Measurements from ENCODE around the gene RPS6KC1.
"Not testable (repeated sequence)": the region's sequence is repeated elsewhere in the genome, so short reads cannot be mapped to it uniquely, and the experiment has no call there.

The RPS6KC1 gene

DNA sequence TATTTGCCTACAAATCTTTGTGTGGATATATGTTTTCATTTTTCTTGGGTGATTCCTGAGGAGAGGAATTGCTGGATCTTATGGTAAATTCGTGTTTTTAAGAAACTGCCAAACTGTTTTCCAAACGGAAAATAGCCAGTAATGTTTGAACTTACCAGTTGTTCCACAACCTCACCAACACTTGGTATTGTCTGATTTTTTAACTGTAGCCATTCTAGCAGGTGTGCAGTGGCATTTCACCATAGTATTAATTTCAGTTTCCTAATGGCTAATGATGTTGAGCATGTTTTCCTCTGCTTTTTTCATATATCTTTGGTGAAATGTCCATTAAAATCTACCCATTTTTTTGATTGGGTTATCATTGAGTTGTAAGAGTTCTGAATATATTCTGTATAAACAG is 56.6 kb downstream of the RPS6KC1 start:
- DNase-seq: no peak

DNA sequence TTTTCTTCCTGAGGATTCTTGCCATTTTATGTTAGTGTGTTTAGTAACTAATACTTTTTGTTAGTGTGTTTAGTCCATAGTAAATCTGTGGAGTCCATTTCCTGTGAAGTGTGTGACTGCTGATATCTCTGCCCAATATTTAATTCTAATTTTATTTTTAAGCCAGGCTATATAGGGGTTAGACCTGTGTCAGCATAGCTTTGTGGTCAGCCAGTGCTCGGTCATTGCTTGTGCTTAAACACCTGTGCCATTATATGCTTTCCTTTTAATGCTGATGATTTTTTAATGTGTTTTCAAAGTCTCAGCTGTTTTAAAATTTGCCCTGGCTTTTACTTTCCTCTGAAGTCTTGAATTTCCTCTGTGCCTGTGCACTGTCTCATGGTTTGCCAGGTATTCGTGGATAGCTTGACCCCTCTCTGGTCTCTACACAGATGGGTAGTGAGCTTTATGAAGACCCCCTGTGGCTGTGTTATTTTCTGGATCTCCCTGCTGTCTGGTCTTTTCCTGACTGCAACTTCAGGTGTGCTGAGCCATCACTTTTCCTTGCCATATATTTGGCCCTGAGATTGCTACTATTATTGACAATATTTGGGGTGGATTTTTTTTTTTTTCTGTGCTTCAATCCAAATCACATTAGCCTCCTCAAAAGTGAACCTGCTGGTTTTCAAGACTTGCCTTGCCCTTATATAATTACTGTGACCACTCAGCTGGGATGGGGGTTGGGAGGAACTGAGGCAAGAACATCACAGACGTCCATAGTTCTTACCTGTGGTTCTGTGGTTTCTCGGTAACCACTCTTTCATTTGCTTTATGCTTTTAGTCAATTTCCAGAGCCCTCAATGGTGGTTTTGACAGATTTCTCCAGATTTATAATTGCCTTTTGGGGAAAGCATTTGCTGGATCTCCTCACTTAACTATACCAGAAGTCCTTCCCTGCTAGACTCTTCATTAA is 59.6 kb downstream of the RPS6KC1 start:
- DNase-seq: no peak

DNA sequence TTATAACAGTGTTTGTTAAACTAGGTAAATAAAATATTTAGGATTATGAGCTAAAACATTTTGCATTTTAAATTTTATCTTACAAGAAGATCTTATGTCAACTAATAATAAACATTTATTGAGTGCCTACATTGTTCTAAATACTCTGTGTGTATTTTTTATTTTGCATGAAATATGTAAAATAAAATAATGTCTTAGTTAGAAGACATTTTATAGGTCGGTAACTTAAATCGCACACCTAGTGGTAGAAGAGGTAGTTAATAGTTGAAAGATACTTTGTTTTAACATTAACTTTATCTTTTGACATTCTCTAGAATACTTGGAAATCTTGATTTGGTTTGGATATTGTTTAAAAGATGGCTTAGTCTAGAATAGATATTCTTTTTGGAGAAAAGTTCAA is 60.5 kb downstream of the RPS6KC1 start:
- no peak for DNase-seq

DNA sequence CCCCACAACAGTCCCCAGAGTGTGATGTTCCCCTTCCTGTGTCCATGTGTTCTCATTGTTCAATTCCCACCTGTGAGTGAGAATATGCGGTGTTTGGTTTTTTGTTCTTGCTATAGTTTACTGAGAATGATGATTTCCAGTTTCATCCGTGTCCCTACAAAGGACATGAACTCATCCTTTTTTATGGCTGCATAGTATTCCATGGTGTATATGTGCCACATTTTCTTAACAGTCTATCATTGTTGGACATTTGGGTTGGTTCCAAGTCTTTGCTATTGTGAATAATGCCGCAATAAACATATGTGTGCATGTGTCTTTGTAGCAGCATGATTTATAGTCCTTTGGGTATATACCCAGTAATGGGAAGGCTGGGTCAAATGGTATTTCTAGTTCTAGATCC is 61.7 kb downstream of the RPS6KC1 start:
- DNase-seq: not testable (repeated sequence)

DNA sequence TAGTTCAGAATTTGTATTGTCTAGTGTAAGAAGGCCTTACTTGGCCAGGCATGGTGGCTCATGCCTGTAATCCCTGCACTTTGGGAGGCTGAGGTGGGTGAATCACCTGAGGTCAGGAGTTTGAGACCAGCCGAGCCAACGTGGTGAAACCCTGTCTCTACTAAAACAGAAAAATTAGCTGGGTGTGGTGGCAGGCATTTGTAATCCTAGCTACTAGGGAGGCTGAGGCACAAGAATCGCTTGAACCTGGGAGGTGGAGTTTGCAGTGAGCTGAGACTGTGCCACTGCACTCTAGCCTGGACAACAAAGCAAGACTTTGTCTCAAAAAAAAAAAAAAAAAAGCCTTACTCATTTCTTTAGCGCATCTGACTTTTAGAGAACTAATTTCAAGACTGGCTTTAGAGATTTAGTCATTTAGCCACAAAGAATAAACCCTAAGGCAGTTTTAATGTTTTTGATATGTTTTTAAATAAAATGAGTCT is 66.7 kb downstream of the RPS6KC1 start:
- not testable (repeated sequence) for DNase-seq

DNA sequence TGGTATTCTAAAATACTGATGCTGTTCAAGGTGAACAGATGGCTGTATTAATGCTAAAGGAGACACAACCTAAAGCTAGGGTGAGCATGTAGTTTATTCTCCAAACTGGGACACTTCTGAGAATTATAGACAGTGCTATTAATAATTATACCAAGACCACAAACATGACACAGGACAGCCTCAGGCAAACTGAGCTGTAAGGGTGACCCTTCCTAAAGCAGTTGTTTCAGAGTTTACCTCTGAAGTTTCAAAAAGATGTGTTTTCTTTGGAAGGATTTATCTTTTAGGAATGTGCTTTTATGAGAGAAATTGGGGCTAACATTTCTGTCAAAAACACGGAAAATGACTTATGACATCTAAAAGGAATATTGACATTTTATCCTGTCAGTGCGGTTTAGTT is 68.8 kb downstream of the RPS6KC1 start:
- DNase-seq: no peak

DNA sequence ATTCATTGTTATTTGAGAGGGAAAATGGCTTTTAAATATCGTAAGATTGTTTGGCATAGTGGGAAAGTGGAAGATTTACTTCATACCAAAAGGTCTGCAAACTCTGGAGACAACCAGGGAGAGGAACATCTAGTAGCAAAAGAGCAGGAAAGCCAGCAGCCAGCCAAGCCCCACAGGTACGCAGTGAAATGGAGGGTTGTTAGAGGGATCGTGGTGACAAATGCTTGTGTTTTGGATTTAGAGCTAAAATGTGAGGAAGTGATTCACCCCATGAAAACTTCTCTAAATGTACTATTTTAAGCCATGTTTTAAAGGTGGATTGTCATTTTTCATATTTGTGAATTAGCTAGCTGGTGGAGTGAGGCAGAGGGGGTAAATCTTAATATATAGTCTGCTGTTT is 69.3 kb downstream of the RPS6KC1 start:
- DNase-seq: no peak

DNA sequence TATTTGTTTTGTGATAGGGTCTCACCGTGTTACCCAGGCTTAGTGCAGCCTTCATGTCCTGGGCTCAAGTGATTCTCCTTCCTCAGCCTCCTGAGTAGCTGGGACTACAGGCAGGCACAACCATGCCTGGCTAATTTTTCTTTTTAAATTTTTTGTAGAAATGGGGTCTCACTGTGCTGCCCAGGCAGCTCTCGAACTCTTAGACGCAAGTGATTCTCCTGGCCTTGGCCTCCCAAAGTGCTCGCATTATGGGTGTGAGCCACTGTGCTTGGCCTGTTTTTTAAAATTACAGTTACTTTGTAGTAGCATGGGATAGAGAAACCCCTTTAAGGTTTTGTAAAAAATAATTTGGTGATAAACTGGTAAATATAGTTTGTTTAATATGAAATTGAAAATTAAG is 69.9 kb downstream of the RPS6KC1 start:
- DNase-seq: no peak

DNA sequence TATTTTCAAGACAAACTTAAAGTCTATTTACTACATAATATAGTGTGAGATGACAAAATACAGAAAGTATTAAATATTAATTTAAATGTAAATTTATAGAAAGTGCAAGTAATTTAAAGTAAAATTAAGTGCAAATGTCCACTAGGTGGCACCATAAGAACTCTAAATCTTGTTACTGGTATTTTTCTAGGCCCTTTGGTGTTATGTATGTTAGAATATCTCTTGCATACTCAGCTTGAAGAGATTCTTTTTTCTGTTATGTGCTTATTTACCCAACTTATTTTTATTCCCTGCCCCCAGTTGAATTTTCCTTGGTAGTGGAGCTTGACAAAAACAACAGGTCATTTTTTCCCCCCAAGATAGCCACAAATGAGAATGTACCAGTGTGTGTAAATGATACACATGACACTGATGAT is 71.5 kb downstream of the RPS6KC1 start:
- no peak for DNase-seq

DNA sequence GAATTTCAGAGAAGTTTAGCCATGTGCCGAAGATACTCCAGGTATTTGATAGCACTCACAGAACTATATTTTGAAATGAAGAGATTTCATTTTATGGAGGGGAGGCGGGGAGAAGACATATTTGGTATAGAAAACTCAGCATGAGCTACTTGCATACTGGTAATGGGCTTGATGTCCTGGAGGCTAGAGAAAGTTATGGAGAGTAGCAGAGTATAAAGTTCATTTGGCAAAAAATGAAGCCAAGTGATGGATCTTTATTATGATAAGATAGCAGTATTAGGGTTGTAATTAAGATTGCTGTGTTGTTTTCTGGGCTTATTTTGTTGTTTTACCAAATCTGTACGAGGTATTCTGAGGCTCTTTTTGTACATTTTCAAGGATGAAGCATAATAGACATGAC is 72.0 kb downstream of the RPS6KC1 start:
- no peak for DNase-seq

DNA sequence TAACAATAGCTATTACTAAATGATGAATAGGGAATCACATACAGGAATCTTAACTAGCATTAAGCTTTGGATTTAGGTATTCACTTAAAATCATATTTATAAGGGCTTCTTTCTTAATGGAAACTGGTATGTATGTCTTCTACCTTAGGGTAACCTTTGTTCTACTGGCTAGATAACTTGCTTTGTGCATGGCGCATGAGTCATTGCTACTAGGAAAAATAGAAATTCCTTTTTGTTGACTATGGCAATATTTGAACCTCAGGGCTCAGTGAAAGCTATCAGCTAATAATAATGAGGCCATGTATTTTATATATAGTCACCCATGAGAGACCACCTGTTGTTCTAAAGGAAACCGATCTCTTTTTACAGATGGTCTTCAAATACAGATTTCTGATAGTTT is 72.5 kb downstream of the RPS6KC1 start:
- no peak for DNase-seq

DNA sequence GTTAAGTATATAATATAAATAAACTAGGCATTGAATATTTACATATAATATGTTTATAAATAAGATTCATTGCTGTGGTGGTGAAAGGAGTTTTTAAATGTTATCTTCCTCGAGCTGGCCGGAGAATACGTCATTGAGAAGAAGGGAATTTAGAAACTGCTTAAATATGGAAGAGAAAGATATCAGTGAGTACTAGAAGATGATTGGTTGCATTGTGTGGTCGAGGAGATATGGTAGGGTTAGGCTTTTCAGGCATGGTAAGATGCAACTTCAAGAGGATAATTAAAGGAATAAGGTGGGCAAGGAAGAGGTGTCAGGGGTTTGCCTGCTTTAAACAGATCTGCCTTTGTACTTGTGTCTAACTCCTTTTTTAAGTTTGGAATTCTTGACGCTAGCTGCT is 73.5 kb downstream of the RPS6KC1 start:
- DNase-seq: no peak

DNA sequence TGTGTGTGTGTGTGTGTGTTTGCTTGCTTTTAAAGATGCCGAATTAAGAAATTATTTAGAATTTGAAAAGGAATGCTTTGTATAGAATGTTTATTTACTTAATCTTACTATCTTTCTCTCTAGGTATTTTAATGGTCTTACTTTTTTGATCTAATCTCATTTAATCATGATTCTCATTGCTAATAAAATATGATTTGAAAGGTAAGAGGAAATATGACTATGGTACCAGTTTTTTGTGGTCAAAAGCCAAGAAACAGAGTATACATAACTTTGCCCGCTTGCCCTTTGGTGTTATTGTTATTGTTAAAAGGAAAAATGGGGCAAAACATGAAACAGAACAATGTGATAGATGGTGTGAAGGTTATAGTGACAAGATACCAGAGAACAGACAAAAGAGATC is 74.6 kb downstream of the RPS6KC1 start:
- DNase-seq: no peak

DNA sequence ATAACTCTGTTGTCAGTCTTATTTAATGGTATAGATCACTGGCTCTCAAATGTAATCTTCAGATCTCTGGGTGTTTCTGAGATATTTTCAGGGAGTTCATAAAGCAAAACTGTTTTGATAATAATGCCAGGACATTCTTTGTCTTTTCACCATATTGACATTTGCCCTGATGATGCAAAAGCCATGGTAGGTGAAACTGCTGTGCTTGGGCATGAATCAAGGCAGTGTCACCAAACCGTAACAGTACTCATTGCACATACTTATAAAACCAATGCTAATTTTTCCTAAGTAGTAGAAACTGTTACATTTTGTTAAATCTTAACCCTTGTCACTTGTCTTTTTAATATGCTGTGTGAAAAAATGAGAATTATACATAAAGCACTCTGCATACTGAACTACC is 76.0 kb downstream of the RPS6KC1 start:
- no peak for DNase-seq

DNA sequence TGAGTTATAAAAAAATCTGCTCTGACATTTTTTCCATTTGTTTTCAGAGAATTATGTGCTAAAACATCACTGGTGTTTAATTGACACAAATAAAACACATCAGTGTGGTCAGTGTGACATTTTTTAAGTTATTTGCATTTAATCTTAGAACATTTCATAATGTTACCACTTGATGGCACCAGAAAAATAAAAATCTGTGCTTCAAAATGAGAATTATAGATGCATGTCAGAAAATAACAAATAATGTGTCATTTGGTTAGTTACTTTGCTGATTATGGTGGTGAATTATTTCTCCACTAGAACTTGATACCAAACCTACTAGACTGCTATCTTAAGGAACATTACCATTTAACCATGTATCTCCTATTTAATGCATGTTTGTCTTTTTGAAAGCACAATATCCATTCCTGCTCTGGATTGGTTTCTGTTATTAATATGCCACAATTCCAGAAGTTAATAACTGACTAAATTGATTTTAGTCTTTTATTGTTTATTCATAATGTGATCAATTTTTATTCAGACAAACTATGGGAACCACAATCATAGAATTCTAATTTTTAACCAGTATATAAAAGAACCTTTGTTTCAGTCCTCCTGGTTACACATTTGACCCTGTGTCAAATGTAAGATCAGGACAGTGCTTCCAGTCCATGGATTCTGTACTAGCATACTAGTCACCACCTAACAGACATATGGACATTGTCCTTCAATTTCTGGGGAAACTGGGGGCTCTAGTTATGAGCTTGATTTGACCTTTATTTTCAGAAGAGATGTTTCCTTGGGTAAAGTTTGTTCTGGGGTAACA is 81.0 kb downstream of the RPS6KC1 start:
- no peak for DNase-seq

DNA sequence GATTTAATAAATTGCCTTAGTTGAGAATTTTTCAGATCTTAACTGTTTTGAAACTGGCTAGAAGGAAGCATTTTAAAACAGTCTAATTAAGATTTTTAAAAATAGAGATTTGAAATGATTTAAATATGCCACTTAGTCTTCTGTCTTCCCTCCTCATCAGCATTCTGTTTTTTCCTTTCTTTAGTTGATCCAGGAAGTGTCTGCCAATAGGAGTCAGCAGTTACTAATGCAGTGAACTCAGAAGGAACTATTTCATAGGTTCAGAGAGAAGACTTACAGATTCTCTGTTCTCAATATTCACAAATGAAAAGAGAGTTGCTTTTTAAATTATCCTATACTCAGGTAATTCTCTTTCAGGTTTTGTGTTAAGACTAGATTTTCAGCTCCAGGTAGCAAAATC is 84.5 kb downstream of the RPS6KC1 start:
- no peak for DNase-seq

DNA sequence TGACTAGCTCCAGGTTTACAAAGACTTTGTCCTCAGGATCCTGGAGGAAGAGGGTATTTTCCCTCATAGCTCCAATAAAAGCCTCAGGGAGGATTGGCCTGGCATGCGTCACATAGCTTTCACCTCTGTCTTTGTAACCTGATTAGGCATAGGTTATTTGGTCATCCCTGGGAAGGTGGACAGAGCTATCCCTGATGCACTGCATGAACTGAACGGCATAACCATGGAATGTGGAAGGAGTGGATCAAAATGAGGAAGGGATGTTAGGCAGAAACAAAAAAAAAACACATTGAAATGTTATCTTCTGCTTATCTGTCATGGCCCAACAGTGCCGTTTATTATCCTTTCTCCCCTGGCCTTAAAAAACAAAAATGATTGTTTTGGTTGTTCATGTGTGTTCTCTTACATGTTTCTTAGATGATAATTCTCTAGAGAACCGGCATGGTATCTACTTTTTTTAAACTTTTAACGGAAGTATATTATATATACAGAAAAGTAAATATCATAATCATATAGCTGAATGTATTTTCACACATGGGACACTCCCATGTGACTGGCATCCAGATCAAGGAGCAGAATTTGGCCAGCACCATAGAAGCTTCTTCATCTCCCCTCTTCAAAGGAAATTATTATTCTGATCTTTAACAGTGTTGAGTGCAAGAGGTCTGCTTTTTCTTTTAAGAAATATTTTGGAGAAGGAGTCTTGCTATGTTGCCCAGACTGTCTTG is 85.3 kb downstream of the RPS6KC1 start:
- no peak for DNase-seq

DNA sequence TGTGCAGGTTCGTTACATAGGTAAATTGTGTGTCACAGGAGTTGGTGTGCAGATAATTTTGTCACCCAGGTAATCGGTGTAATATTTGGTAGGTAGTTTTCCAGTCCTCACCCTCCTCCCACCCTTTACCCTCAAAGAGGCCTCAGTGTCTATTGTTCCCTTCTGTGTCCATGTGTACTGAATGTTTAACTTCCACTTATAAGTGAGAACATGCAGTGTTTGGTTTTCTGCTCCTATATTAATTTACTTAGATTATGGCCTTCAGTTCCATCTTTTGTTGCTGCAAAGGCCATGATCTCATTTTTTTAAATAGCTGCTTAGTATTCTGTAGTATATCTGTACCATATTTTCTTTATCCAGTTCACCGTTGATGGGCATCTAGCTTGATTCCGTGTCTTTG is 87.3 kb downstream of the RPS6KC1 start:
- no peak for DNase-seq

DNA sequence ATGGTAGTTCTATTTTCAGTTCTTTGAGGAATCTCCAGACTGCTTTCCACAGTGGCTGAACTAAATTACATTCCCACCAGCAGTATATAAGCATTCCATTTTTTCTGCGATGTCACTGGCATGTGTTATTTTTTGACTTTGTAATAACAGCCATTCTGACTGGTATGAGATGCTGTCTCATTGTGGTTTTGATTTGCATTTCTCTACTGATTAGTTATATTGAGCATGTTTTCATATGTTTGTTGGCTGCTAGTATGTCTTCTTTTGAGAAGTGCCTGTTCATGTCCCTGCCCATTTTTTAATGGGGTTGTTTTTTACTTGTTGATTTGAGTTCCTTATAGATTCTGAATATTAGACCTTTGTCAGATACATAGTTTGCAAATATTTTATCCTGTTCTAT is 87.9 kb downstream of the RPS6KC1 start:
- DNase-seq: no peak

DNA sequence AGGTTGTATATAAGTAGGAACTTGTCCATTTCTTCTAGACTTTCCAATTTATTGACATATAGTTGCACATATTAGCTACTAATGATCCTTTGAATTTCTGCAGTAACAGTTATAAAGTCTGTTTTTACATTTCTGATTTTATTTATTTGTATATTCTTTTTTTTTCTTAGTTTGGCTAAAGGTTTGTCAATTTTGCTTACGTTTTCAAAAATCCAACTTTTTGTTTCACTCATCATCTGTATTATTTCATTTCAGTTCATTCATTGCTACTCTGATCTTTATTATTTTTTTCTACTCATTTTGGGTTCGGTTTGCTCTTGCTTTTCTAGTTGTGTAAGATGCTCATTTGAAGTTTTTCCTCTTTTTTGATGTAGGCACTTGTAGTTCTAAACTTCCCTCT is 97.9 kb downstream of the RPS6KC1 start:
- no peak for DNase-seq

DNA sequence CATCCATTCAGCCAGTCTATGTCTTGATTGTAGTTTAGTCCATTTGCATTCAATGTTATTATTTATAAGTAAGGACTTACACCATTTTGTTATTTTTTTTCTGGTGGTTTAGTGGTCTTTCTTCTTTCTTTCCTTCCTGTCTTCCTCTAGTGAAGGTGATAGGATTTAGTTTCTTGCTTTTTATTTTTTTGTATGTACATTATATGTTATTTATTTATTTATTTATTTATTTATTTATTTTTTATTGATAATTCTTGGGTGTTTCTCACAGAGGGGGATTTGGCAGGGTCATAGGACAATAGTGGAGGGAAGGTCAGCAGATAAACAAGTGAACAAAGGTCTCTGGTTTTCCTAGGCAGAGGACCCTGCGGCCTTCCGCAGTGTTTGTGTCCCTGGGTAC is 99.0 kb downstream of the RPS6KC1 start:
- not testable (repeated sequence) for DNase-seq

DNA sequence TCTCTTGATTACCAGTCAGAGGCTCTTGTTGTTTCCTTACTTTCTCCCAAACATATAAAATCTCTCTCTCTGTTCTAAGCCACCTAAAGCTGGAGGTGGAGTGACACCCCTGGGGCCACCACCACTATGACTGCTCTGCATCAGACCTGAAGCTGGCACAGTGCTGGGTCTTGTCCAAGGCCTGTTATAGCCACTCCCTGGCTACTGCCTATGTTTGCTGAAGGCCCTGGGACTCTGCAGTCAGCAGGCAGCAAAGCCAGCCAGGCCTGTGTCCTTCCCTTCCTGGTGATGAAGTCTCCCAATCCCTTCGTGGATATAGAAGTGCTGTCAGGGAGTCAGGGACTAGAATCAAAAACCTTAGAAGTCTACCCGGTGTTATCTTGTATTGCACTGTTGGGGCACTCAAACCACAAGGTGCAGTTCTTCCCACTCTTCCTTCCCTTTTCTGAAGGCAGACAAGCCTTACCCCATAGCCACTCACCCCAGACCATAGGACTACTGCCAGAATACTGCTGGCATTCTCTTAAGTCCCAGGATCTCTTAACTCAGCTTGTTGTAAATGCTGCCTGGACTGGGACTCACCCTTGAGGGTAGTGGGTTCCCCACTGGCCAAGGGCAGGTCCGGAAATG is 103.1 kb downstream of the RPS6KC1 start:
- DNase-seq: peak; percentile 72

DNA sequence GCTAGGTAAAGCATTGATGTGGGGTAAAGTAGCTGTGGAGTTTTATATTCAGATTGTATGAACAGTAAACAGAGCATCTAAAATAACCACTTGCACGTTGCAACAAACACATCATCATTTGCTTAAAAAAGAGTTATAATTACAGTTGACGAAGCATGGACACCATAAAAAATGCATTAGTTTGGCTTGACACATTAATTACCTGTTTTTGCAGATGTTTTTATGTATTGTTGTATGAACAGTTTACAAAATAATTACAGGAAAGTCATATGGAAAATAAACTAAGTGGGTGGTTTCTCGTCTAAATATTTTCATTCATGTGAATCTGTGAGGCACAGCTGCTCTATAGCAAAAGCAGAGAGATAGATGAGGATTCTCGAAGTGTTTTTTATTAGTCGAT is 108.3 kb downstream of the RPS6KC1 start:
- DNase-seq: no peak

Data from GF-D8 (cell line).